Peyer's patch (tissue), 4 donors: Measurements from ENCODE around the gene C12orf57. TPM values are rescaled to one million over a fixed set of nuclear protein-coding genes. Genes with fewer than 3 reads are reported as not detected.
A peak's percentile ranks its signal among the peaks of the same experiment; 100 is the strongest.

Experiments
- DNase-seq, 3 donors: peaks; one replicate each; pipeline ENCODE4 v3.0.0-alpha.2; 2017 to 2019
- H3K27ac ChIP-seq, 4 donors: fragments of 200-600 bp; sonication (generic); one replicate each; pipeline ENCODE4 v1.5.1; 2016 to 2019
- H3K27me3 ChIP-seq, 2 donors: fragments of 200-600 bp; sonication (generic); one replicate each; pipeline ENCODE4 v1.5.1; 2019
- H3K36me3 ChIP-seq, 3 donors: fragments of 200-600 bp; sonication (generic); one replicate each; pipeline ENCODE4 v1.5.1; 2016 to 2019
- H3K4me1 ChIP-seq, 4 donors: fragments of 200-600 bp; sonication (generic); one replicate each; pipeline ENCODE4 v1.5.1; 2016 to 2019
- H3K4me3 ChIP-seq, 4 donors: fragments of 200-600 bp; sonication (generic); 1 replicate in 3 of 4; 2 replicates in 1 of 4; pipeline ENCODE4 v1.5.1; 2016 to 2019; ENCODE audit warnings: mild to moderate bottlenecking in 1 of 4
- H3K9me3 ChIP-seq, 4 donors: fragments of 200-600 bp; sonication (generic); one replicate each; pipeline ENCODE4 v1.5.1; 2016 to 2019; ENCODE audit warnings: mild to moderate bottlenecking in 1 of 4
- POLR2A ChIP-seq, 2 donors: fragments of 450-650 bp; IDR thresholded peaks; one replicate each; pipeline ENCODE4 v1.5.1; 2017; ENCODE audit warnings: antibody characterized with exemption in 2 of 2, mild to moderate bottlenecking in 2 of 2, moderate library complexity in 2 of 2
- total RNA-seq, 4 donors: library from RNA; depleted of rRNA; stranded (reverse); fragments of >200 nt; gene quantifications; one replicate each; pipeline ENCODE4 v1.1.0, GENCODE V29; 2016
- TF ChIP-seq, protein P1 (sequence below), 6 experiments: fragments of 450-650 bp in 4 of 6; fragments of 200-600 bp in 2 of 6; sonication (generic) in 1 of 6; IDR thresholded peaks; one replicate each; pipeline ENCODE4 v1.5.1; 2017 to 2019; ENCODE audit warnings: antibody characterized with exemption in 6 of 6, mild to moderate bottlenecking in 3 of 6, moderate library complexity in 1 of 6

C12orf57 gene
- total RNA-seq, 4 donors from 2014 or later: 146 to 339 (median 156) TPM

- H3K4me1 ChIP-seq: peaks cover 0 to 12% (median 3%) of the 10 kb centered on the region in 4 donors
- H3K36me3 ChIP-seq: no peaks in the 10 kb centered on the region
- no peak for TF ChIP-seq POLR2A (IDR thresholded peaks at IDR 0.05)
- TF ChIP-seq, protein P1, sequence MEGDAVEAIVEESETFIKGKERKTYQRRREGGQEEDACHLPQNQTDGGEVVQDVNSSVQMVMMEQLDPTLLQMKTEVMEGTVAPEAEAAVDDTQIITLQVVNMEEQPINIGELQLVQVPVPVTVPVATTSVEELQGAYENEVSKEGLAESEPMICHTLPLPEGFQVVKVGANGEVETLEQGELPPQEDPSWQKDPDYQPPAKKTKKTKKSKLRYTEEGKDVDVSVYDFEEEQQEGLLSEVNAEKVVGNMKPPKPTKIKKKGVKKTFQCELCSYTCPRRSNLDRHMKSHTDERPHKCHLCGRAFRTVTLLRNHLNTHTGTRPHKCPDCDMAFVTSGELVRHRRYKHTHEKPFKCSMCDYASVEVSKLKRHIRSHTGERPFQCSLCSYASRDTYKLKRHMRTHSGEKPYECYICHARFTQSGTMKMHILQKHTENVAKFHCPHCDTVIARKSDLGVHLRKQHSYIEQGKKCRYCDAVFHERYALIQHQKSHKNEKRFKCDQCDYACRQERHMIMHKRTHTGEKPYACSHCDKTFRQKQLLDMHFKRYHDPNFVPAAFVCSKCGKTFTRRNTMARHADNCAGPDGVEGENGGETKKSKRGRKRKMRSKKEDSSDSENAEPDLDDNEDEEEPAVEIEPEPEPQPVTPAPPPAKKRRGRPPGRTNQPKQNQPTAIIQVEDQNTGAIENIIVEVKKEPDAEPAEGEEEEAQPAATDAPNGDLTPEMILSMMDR (IDR thresholded peaks at IDR 0.05): no peak
- no peaks in the 10 kb centered on the region for H3K27me3 ChIP-seq
- H3K4me3 ChIP-seq: no peak overlapping the region
- no peak for DNase-seq
- H3K27ac ChIP-seq: no peak overlapping the region
- no peaks in the 10 kb centered on the region for H3K9me3 ChIP-seq
These were observed 34.2 kb upstream of the C12orf57 start for GRCh38 chr12:6909421-6910145.

DNA sequence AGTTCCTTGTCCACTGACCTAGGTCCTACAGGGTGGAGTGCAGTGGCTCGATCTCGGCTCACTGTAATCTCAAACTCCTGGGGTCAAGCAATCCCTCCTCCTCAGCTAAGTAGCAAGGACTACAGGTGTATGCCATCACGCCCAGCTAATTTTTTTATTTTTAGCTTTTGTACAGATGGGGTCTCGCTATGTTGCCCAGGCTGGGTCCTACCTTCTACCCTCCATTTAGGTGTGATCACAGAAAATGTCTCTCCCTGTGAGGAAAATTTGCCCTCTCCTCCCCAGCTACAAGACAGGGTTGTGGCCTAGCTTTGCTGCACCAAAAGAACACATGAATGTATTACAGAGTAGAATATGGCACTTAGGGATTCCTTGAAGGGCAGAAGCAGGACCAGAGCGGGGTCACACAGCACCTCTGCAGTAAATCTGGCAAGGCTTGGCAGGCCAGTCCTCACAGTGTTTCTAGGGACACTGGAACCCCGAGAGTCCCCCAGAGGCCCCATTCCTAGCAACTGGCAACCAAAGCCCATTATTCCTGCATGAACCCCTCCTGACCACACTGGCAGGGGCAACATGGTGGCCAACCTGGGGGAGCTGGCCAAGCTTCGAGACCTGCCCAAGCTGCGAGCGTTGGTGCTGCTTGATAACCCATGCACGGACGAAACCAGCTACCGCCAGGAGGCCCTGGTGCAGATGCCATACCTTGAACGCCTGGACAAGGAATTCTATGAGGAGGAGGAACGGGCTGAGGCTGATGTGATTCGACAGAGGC is 31.5 kb upstream of the C12orf57 start:
- DNase-seq: no peak
- TF ChIP-seq, protein P1 (IDR thresholded peaks at IDR 0.05): no peak
- no peak for TF ChIP-seq POLR2A (IDR thresholded peaks at IDR 0.05)
- no peak overlapping the region for H3K4me3 ChIP-seq
- H3K27ac ChIP-seq: no peak overlapping the region
- no peaks in the 10 kb centered on the region for H3K27me3 ChIP-seq
- no peaks in the 10 kb centered on the region for H3K9me3 ChIP-seq
- peaks cover 0 to 18% (median 8%) of the 10 kb centered on the region in 4 donors for H3K4me1 ChIP-seq
- H3K36me3 ChIP-seq: no peaks in the 10 kb centered on the region

GRCh38 chr12:6914246-6914946 is 29.4 kb upstream of the C12orf57 start, which contains the start of gene ENO2:
Gene ENO2, plus strand, starts transcription at chr12:6914580. Its CDS starts 1,253 bp downstream, at chr12:6915833.
- peak within 1 kb of the TSS; percentile 76 to 82 (median 78) for H3K27ac ChIP-seq
- H3K27me3 ChIP-seq: no peaks in the 10 kb centered on the region
- peak within 1 kb of the TSS; percentile 63 to 82 (median 70) for H3K4me3 ChIP-seq
- peaks cover 0 to 18% (median 8%) of the 10 kb centered on the region in 4 donors for H3K4me1 ChIP-seq
- H3K36me3 ChIP-seq: no peaks in the 10 kb centered on the region
- no peak for TF ChIP-seq POLR2A (IDR thresholded peaks at IDR 0.05)
- TF ChIP-seq, protein P1 (IDR thresholded peaks at IDR 0.05): no peak
- no peaks in the 10 kb centered on the region for H3K9me3 ChIP-seq
- DNase-seq: peak; percentile 76 to 91 (median 82)

DNA sequence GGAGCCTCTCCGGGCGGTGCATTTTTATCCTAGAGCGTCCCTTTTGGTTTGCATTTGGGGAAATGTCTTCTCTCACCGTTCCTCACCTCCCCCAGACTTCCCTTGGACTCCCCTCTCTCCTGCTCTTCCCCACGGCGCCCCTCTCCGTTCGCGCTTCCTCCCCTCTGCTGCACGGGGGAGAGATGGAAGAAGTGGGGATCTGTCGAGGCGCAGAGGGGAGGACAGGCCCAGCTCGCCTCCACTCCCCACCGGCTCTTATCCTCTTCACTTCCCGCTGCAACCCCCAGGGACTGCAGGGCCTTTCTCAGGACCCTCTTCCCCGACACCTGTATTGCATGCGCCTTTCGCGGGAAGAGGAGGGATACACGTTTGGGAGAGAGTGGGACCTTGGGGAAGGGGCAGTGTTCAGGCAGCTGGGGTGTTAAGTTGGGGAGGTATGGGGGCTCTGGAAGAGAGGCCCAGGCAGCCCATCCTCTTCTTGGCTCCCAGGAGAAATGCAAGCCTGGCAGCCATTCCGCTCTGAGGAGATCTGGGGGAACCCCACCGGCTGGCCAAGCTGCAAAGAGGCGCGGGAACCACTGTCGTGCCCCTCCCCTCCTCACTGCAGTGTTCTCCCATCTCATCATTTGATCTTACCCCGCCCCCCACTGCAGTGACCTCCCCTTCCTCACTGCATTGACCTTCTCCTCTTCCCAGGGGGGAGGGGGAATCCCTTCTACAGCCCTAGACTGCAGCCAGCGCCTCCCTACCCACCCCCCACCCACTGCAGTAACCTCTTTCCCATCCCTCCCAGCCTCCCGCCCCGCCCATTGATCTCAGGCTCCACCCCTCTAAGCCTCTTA is 28.7 kb upstream of the C12orf57 start:
- H3K4me3 ChIP-seq: peak overlapping the region; percentile 63 to 82 (median 70)
- no peaks in the 10 kb centered on the region for H3K36me3 ChIP-seq
- peaks cover 0 to 18% (median 8%) of the 10 kb centered on the region in 4 donors for H3K4me1 ChIP-seq
- no peaks in the 10 kb centered on the region for H3K9me3 ChIP-seq
- peak overlapping the region; percentile 76 to 82 (median 78) for H3K27ac ChIP-seq
- no peak for TF ChIP-seq POLR2A (IDR thresholded peaks at IDR 0.05)
- TF ChIP-seq, protein P1 (IDR thresholded peaks at IDR 0.05): no peak
- DNase-seq: no peak
- no peaks in the 10 kb centered on the region for H3K27me3 ChIP-seq
